Erythroblast (primary cell): ENCODE measurements around the gene TACR3.

Experiments
- GATA1 ChIP-seq: IDR thresholded peaks from 2 replicates; pipeline ENCODE4 v1.6.1; 2011; ENCODE audit warnings: low read depth, mild to moderate bottlenecking, control low read depth, low read length, moderate library complexity
- POLR2A ChIP-seq: IDR thresholded peaks from 2 replicates; pipeline ENCODE4 v1.6.1; 2011; ENCODE audit warnings: mild to moderate bottlenecking, low read length

- TF ChIP-seq POLR2A (no peak), GATA1 (no peak)
These were observed 518 bp downstream of the TACR3 start for GRCh38 chr4:103719105-103719829.
